ENCODE measurements around the gene KRTAP6-3.

Gene KRTAP6-3

DNA sequence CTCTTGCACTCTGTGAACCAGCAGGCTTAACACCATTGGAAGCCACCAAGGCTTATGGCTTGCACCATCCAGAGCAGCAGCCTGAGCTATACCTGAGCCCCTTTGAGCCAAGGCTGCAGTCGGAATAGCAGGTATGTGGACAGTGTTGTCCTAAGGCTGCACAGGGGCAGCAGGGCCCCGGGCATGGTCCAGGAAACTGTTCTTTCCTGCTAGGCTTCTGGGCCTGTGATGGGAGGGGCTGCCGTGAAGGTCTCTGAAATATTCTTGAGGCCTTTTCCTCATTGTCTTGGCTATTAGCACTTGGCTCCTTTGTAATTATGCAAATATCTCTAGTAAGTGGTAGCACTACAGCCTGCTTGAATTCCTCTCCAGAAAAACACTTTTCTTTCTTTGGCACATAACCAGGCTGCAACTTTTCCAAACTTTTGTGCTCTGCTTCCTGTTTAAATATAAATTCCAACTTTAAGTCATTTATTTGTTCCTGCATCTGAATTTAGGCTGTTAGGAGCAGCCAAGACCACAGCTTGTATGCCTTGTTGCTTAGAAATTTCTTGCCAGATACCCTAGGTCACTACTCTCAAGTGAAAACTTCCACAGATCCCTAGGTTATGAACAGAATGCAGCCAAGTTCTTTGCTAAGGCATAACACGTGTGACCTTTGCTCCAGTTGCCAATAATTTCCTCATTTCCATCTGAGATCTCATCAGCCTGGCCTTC, 33.4 kb downstream of the KRTAP6-3 start:
- no peak for DNase-seq (ENCODE audit: low read depth)

DNA sequence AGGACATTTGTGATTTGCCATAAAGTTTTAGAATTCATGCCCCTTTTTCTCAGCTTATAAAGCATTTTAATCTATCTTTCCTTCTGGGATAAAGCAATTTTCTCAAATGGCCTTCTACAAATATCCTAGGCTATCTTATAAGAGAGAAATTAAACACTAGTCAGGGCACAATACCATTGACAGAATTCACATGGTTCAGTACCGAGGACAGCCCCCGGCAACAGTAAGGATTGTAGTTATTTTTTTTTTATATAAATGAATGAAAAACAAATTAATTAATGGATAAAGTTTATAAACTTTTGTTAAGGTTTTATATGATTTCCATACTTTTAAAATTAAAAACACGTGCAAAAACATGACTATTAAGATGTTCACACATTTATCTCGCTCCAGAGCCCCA, 35.9 kb downstream of the KRTAP6-3 start:
- no peak for DNase-seq (ENCODE audit: low read depth)

DNA sequence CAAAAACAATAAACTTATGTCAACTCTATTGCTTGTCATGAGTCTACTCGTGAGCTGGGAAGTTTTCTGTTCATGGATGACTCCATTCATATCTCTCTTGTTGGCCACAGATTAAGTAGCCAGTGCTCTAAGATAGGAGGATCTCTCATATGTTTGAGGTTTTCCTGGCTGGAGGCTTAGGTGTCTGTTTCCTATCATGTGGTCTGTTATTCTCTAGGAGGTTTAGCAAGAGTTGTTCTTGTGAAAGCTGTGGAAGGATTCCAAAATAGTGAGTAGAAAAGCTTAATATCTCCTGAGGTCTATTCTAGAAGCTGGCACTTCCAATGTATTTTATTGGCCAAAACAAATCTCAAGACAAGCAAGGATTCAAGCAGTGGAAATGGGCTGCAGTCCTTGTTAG, 37.0 kb downstream of the KRTAP6-3 start:
- DNase-seq (ENCODE audit: low read depth), result no peak

DNA sequence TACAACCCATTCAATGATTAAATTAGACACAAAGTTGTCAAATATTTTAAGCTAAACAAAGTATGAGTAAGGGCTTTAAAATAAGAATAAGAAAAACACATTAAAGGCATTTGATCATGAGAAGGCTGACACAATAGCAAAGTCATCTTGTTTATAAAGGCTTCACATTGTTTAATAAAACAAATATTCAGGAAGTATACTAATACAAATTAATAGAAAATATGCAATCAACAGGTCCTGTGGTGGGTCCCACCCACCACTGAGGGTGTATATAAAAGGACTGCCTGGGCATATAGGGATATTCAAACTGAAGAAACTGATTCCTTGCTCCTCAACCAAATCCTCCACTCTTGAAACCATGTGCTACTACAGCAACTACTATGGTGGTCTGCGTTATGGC, 42.7 kb downstream of the KRTAP6-3 start, which contains the start of gene KRTAP20-2:
Gene KRTAP20-2, plus strand, starts transcription at position 301 of the 400 bp plus-strand sequence. Its CDS starts 58 bp downstream, at position 359.
- no peak for DNase-seq (ENCODE audit: low read depth)

DNA sequence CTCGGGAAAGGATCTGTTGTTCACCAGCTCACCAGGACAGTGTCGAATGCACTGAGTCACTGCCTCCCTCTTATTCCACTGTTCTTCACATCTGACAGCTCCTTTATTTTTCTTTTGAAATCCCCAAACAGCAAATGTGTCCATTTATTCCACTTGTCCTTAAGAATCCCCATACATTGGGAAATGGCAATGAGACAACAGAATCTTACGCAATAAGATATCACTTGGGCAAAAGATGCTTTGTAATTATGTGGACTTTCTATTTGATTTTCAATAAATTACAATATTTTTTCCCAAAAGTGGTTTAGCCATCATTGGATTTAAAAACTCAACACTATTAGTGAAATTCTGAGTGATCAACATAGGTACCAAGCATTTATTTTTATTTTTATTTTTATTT, 46.4 kb downstream of the KRTAP6-3 start:
- DNase-seq (ENCODE audit: low read depth), result no peak

DNA sequence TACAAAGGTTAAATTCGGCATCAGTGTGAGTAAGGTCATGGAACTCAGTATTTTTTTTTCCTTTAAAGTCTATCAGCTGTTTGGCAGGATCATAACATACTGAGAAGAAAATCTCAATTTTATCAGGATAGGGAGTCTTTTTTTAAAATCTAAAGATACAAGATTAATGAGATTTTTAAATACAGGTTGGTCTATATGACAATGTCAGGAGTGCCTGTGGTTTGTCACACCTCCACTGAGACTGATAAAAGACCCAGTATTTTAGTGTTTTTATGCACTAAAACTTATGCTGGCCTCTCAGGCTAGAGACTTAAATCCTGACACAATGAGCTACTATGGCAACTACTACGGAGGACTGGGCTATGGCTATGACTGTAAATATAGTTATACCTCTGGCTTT, 50.3 kb downstream of the KRTAP6-3 start, which contains the start of gene KRTAP20-3:
Gene KRTAP20-3, plus strand, starts transcription at position 301 of the 400 bp plus-strand sequence.
- DNase-seq (ENCODE audit: low read depth), result no peak

All from activated T-cell treated with anti-CD3 and anti-CD28 coated beads for 48 hours (primary cell).